ENCODE measurements around the gene FLRT3. TPM values are rescaled to one million over a fixed set of nuclear protein-coding genes. Genes with fewer than 3 reads are reported as not detected.

The FLRT3 gene
- total RNA-seq, 2 experiments from 2014 or later, result not detected

- no peak for DNase-seq
- ATAC-seq (ENCODE audit: poor library complexity), result no peak
- intact Hi-C loops (cut with DNase I, micrococcal nuclease), result no loop called here
- Histone ChIP-seq H3K9me3 (ENCODE audit: control insufficient read depth in 1 of 2, insufficient read depth in 1 of 2, low read length in 2 of 2) (peaks cover 0 to 14% of the 10 kb centered on the region in 2 experiments), H3K27ac (ENCODE audit: low read depth in 1 of 2, low read length in 2 of 2) (no peak overlapping the region), H3K4me1 (ENCODE audit: insufficient read depth, low read length) (no peaks in the 10 kb centered on the region), H3K4me3 (ENCODE audit: low read length) (no peak overlapping the region), H3K27me3 (ENCODE audit: control insufficient read depth in 1 of 2, insufficient read depth in 2 of 2, low read length in 2 of 2) (no peaks in the 10 kb centered on the region), H3K36me3 (ENCODE audit: insufficient read depth, low read length) (no peaks in the 10 kb centered on the region)
- CTCF ChIA-PET, result no interaction called here
- peaks cover 10% of the 10 kb centered on the region for H3K9me3 Mint-ChIP-seq
- POLR2A ChIA-PET, result no interaction called here
- H3K27ac Mint-ChIP-seq, result no peak overlapping the region
- no peaks in the 10 kb centered on the region for H3K4me1 Mint-ChIP-seq (ENCODE audit: low read depth)
- no peak overlapping the region for H3K4me3 Mint-ChIP-seq
- H3K27me3 Mint-ChIP-seq, result no peaks in the 10 kb centered on the region
- no peak for TF ChIP-seq CTCF (IDR thresholded peaks at IDR 0.05)
- no peaks in the 10 kb centered on the region for H3K36me3 Mint-ChIP-seq (ENCODE audit: low read depth)
Measured at GRCh38 chr20:14360416-14360815, 23.0 kb upstream of the FLRT3 start.

- no peaks in the 10 kb centered on the region for H3K36me3 ChIP-seq (ENCODE audit: insufficient read depth, low read length)
- H3K4me1 ChIP-seq (ENCODE audit: insufficient read depth, low read length), result no peaks in the 10 kb centered on the region
- ATAC-seq (ENCODE audit: poor library complexity) (no peak), DNase-seq (no peak)
- no peak overlapping the region for H3K27ac ChIP-seq (ENCODE audit: low read depth in 1 of 2, low read length in 2 of 2)
- ChIA-PET POLR2A (no interaction called here), CTCF (no interaction called here)
- H3K27me3 ChIP-seq (ENCODE audit: control insufficient read depth in 1 of 2, insufficient read depth in 2 of 2, low read length in 2 of 2), result no peaks in the 10 kb centered on the region
- Mint-ChIP-seq H3K4me1 (ENCODE audit: low read depth) (no peaks in the 10 kb centered on the region), H3K9me3 (peaks cover 14% of the 10 kb centered on the region), H3K36me3 (ENCODE audit: low read depth) (no peaks in the 10 kb centered on the region), H3K27ac (no peak overlapping the region), H3K4me3 (no peak overlapping the region), H3K27me3 (no peaks in the 10 kb centered on the region)
- H3K9me3 ChIP-seq (ENCODE audit: control insufficient read depth in 1 of 2, insufficient read depth in 1 of 2, low read length in 2 of 2), result peaks cover 4 to 9% of the 10 kb centered on the region in 2 experiments
- TF ChIP-seq CTCF (IDR thresholded peaks at IDR 0.05), result no peak
- H3K4me3 ChIP-seq (ENCODE audit: low read length), result no peak overlapping the region
- intact Hi-C loops (cut with DNase I, micrococcal nuclease), result no loop called here
Measured at GRCh38 chr20:14355791-14356190, 18.4 kb upstream of the FLRT3 start.

GRCh38 chr20:14344746-14345145 lies 7.3 kb upstream of the FLRT3 start:
- no peak for TF ChIP-seq CTCF (IDR thresholded peaks at IDR 0.05)
- ChIA-PET CTCF (no interaction called here), POLR2A (no interaction called here)
- no peaks in the 10 kb centered on the region for H3K27me3 Mint-ChIP-seq
- Histone ChIP-seq H3K27ac (ENCODE audit: low read depth in 1 of 2, low read length in 2 of 2) (no peak overlapping the region), H3K9me3 (ENCODE audit: control insufficient read depth in 1 of 2, insufficient read depth in 1 of 2, low read length in 2 of 2) (peaks cover 0 to 4% of the 10 kb centered on the region in 2 experiments), H3K27me3 (ENCODE audit: control insufficient read depth in 1 of 2, insufficient read depth in 2 of 2, low read length in 2 of 2) (no peaks in the 10 kb centered on the region), H3K4me1 (ENCODE audit: insufficient read depth, low read length) (no peaks in the 10 kb centered on the region), H3K4me3 (ENCODE audit: low read length) (no peak overlapping the region), H3K36me3 (ENCODE audit: insufficient read depth, low read length) (no peaks in the 10 kb centered on the region)
- H3K4me3 Mint-ChIP-seq, result no peak overlapping the region
- intact Hi-C loops (cut with DNase I, micrococcal nuclease), result no loop called here
- H3K4me1 Mint-ChIP-seq (ENCODE audit: low read depth), result no peaks in the 10 kb centered on the region
- H3K27ac Mint-ChIP-seq, result no peak overlapping the region
- ATAC-seq (ENCODE audit: poor library complexity) (no peak), DNase-seq (no peak)
- no peaks in the 10 kb centered on the region for H3K36me3 Mint-ChIP-seq (ENCODE audit: low read depth)
- H3K9me3 Mint-ChIP-seq, result peaks cover 8% of the 10 kb centered on the region
